ENCODE data around the gene B3GNT2. TPM values are rescaled to one million over a fixed set of nuclear protein-coding genes. Genes with fewer than 3 reads are reported as not detected.

Gene B3GNT2
- total and polyA plus RNA-seq, 2 of the 4 experiments (the other 2 are of a cell fraction) = 5.0 to 11.1 TPM

DNA sequence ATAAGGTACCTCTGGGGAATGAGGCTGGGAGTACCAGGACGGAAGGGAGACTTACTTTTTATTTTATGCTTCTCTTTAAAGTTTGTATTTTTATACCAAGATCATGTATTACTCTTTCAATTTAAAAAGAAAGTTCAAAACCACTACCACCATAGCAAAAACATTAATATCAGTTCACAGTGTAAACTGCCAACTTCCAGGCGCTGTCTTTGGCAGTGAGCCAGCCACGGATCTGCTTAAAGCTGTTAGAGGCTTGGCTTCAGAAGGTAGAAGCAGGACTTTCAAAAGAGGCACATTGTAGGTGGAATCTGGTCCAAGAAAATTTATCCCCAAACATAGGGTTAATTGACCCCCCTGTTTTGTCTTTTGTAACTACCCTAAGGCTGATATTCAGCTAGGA lies 74.8 kb downstream of the B3GNT2 start:
- Histone ChIP-seq H2AFZ (replicated peaks; ENCODE audit: low read length, poor library complexity) (no peak overlapping the region), H3K9me3 (ENCODE audit: control insufficient read depth, insufficient read depth, low read length) (no peaks in the 10 kb centered on the region), H3K9ac (ENCODE audit: low read depth, low read length) (no peak overlapping the region), H3K9me1 (ENCODE audit: insufficient read depth, low read length) (no peaks in the 10 kb centered on the region), H3K4me2 (ENCODE audit: low read depth, low read length) (no peak overlapping the region), H4K8ac (ENCODE audit: low read depth in 2 of 2, low read length in 2 of 2) (no peak overlapping the region), H4K20me1 (ENCODE audit: insufficient read depth, low read length) (no peaks in the 10 kb centered on the region), H4K5ac (ENCODE audit: low read depth, low read length) (no peak overlapping the region), H2BK15ac (ENCODE audit: low read depth, low read length) (no peak overlapping the region), H3K79me1 (ENCODE audit: low read depth in 1 of 2, low read length in 2 of 2) (no peaks in the 10 kb centered on the region), H3K14ac (replicated peaks; ENCODE audit: low read depth, low read length) (no peak overlapping the region), H3K4me1 (ENCODE audit: control insufficient read depth, insufficient read depth, low read length) (peaks cover 2% of the 10 kb centered on the region; the same call in 1 of the 2 replicates), H3K27me3 (ENCODE audit: control insufficient read depth, insufficient read depth, low read length) (no peaks in the 10 kb centered on the region), H3K27ac (ENCODE audit: insufficient read depth, low read length) (no peak overlapping the region), H2AK5ac (ENCODE audit: low read depth, low read length) (no peak overlapping the region), H4K91ac (ENCODE audit: insufficient read depth, low read depth, low read length) (no peak overlapping the region), H3K18ac (ENCODE audit: low read depth, low read length) (no peak overlapping the region), H3K56ac (ENCODE audit: extremely low read depth, insufficient read depth, low read length) (no peak overlapping the region), H3K23ac (ENCODE audit: low read depth, low read length) (no peak overlapping the region), H3K36me3 (ENCODE audit: control insufficient read depth, insufficient read depth, low read length) (no peaks in the 10 kb centered on the region), H3K4ac (ENCODE audit: low read depth, low read length) (no peak overlapping the region), H3K4me3 (ENCODE audit: insufficient read depth, low read depth, low read length) (no peak overlapping the region), H2BK20ac (ENCODE audit: low read depth, low read length) (no peak overlapping the region), H2BK120ac (ENCODE audit: low read depth, low read length) (no peak overlapping the region), H2AK9ac (replicated peaks; ENCODE audit: low read depth, low read length, poor library complexity) (no peak overlapping the region), H2BK5ac (ENCODE audit: low read depth, low read length, poor library complexity, severe bottlenecking) (no peak overlapping the region)
- intact Hi-C loops (cut with micrococcal nuclease) (no loop called here), in situ Hi-C loops (cut with MboI; ENCODE audit: low sequenced_read_pairs) (no loop called here), dilution Hi-C loops (cut with HindIII; ENCODE audit: low sequenced_read_pairs, unreplicated experiment) (no loop called here)
- no peak for TF ChIP-seq FOS (IDR thresholded peaks at IDR 0.05; ENCODE audit: low read depth, low read length)
- no peak for TF ChIP-seq MAFK (IDR thresholded peaks at IDR 0.05; ENCODE audit: low read depth, low read length)
- TF ChIP-seq, protein P1, sequence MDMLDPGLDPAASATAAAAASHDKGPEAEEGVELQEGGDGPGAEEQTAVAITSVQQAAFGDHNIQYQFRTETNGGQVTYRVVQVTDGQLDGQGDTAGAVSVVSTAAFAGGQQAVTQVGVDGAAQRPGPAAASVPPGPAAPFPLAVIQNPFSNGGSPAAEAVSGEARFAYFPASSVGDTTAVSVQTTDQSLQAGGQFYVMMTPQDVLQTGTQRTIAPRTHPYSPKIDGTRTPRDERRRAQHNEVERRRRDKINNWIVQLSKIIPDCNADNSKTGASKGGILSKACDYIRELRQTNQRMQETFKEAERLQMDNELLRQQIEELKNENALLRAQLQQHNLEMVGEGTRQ (IDR thresholded peaks at IDR 0.05; ENCODE audit: low read depth, low read length) = no peak
- TF ChIP-seq MXI1 (IDR thresholded peaks at IDR 0.05; ENCODE audit: borderline replicate concordance, low read depth, low read length) = no peak
- no peak for TF ChIP-seq BHLHE40 (IDR thresholded peaks at IDR 0.05; ENCODE audit: low read depth, low read length)
- no peak for TF ChIP-seq NFE2L2 (IDR thresholded peaks at IDR 0.05; ENCODE audit: low read depth, low read length)
- TF ChIP-seq, protein P2, sequence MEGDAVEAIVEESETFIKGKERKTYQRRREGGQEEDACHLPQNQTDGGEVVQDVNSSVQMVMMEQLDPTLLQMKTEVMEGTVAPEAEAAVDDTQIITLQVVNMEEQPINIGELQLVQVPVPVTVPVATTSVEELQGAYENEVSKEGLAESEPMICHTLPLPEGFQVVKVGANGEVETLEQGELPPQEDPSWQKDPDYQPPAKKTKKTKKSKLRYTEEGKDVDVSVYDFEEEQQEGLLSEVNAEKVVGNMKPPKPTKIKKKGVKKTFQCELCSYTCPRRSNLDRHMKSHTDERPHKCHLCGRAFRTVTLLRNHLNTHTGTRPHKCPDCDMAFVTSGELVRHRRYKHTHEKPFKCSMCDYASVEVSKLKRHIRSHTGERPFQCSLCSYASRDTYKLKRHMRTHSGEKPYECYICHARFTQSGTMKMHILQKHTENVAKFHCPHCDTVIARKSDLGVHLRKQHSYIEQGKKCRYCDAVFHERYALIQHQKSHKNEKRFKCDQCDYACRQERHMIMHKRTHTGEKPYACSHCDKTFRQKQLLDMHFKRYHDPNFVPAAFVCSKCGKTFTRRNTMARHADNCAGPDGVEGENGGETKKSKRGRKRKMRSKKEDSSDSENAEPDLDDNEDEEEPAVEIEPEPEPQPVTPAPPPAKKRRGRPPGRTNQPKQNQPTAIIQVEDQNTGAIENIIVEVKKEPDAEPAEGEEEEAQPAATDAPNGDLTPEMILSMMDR (conservative IDR thresholded peaks at IDR 0.05; ENCODE audit: low read depth, low read length) = no peak
- TF ChIP-seq, protein P3, sequence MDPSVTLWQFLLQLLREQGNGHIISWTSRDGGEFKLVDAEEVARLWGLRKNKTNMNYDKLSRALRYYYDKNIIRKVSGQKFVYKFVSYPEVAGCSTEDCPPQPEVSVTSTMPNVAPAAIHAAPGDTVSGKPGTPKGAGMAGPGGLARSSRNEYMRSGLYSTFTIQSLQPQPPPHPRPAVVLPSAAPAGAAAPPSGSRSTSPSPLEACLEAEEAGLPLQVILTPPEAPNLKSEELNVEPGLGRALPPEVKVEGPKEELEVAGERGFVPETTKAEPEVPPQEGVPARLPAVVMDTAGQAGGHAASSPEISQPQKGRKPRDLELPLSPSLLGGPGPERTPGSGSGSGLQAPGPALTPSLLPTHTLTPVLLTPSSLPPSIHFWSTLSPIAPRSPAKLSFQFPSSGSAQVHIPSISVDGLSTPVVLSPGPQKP (IDR thresholded peaks at IDR 0.05; ENCODE audit: borderline replicate concordance, low read depth, low read length) = no peak
- no peak for TF ChIP-seq POLR2A (IDR thresholded peaks at IDR 0.05; ENCODE audit: low read depth, low read length)
- no peak for TF ChIP-seq SMC3 (IDR thresholded peaks at IDR 0.05; ENCODE audit: low read depth, low read length)
- TF ChIP-seq RAD21 (IDR thresholded peaks at IDR 0.05; ENCODE audit: low read length) = no peak
- TF ChIP-seq RCOR1 (IDR thresholded peaks at IDR 0.05; ENCODE audit: insufficient replicate concordance, low read length) = no peak
- TF ChIP-seq CEBPB (IDR thresholded peaks at IDR 0.05; ENCODE audit: low read depth, low read length) = no peak
- TF ChIP-seq RFX5 (IDR thresholded peaks at IDR 0.05; ENCODE audit: low read depth, low read length) = no peak
- TF ChIP-seq MAZ (IDR thresholded peaks at IDR 0.05; ENCODE audit: borderline replicate concordance, low read depth, low read length) = no peak
- TF ChIP-seq CHD1 (IDR thresholded peaks at IDR 0.05; ENCODE audit: low read depth, low read length) = no peak
- POLR2A ChIA-PET (ENCODE audit: unreplicated experiment) = no interaction called here
- WGBS, 2 experiments (ENCODE audit: extremely low coverage in 2 of 2, insufficient read length in 1 of 2) = no CpG with 5 or more reads among the region's 3 CpGs
- BruUV-seq (replicated peaks) = no TSS peak
- DNase-seq (peak; percentile 11), ATAC-seq (ENCODE audit: low read depth) (no peak)
- CTCF ChIA-PET = no interaction called here
